Head of caudate nucleus (tissue), 42 donors: ENCODE data around the gene CDC42EP4.

Experiments used
- DNase-seq, 42 donors: peaks; one replicate each; pipeline versions ENCODE4 v3.0.0 to v3.0.0-alpha.2; 2020 to 2021; ENCODE audit warnings: mixed read lengths in 7 of 42
- intact Hi-C: fragments of 100-400 bp; cut with DNase I; formaldehyde crosslinking; loops from one replicate; pipeline ENCODE4 v1.15.0; 2022

Gene CDC42EP4

GRCh38 chr17:73307130-73307529 is 4.7 kb downstream of the CDC42EP4 start:
- intact Hi-C loops: no loop called here
- DNase-seq: peak in 28 of 42 donors; percentile 26 to 73 (median 54)

GRCh38 chr17:73305845-73306836 is 5.7 kb downstream of the CDC42EP4 start:
- intact Hi-C loops: no loop called here
- no peak for DNase-seq

GRCh38 chr17:73304971-73305812 is 6.6 kb downstream of the CDC42EP4 start:
- DNase-seq: peak in 12 of 42 donors; percentile 23 to 74 (median 48)

GRCh38 chr17:73304438-73304837 is 7.4 kb downstream of the CDC42EP4 start:
- intact Hi-C loops: no loop called here
- DNase-seq: no peak

More at GRCh38 chr17:73304971-73305812, 6.6 kb downstream of the CDC42EP4 start:
- intact Hi-C loops: no loop called here

GRCh38 chr17:73302189-73302588 is 9.6 kb downstream of the CDC42EP4 start:
- no peak for DNase-seq
- intact Hi-C loops: no loop called here

- no peak for DNase-seq
- intact Hi-C loops: no loop called here
Observed at GRCh38 chr17:73301369-73301768, 10.4 kb downstream of the CDC42EP4 start.

- DNase-seq: no peak
- intact Hi-C loops: no loop called here
Observed at GRCh38 chr17:73300392-73300791, 11.4 kb downstream of the CDC42EP4 start.

GRCh38 chr17:73297934-73298861 is 13.6 kb downstream of the CDC42EP4 start:
- intact Hi-C loops: no loop called here
- no peak for DNase-seq

GRCh38 chr17:73293480-73293911 is 18.3 kb downstream of the CDC42EP4 start:
- DNase-seq: peak in 9 of 42 donors; percentile 22 to 81 (median 43)
- intact Hi-C loops: no loop called here

GRCh38 chr17:73293031-73293430 is 18.8 kb downstream of the CDC42EP4 start:
- DNase-seq: no peak
- intact Hi-C loops: no loop called here

GRCh38 chr17:73292031-73292531 is 19.7 kb downstream of the CDC42EP4 start:
- intact Hi-C loops: no loop called here
- DNase-seq: peak in 28 of 42 donors; percentile 21 to 81 (median 57)

- DNase-seq: peak in 4 of 42 donors; percentile 38 to 73 (median 44)
- intact Hi-C loops: no loop called here
Observed at GRCh38 chr17:73291260-73291801, 20.5 kb downstream of the CDC42EP4 start.

- intact Hi-C loops: no loop called here
- DNase-seq: no peak
Observed at GRCh38 chr17:73290399-73291259, 21.2 kb downstream of the CDC42EP4 start.

GRCh38 chr17:73289549-73290254 is 22.1 kb downstream of the CDC42EP4 start:
- no peak for DNase-seq

GRCh38 chr17:73288534-73289302 is 23.1 kb downstream of the CDC42EP4 start:
- DNase-seq: peak in 1 of 42 donors; percentile 52
- intact Hi-C loops: no loop called here

More at GRCh38 chr17:73289549-73290254, 22.1 kb downstream of the CDC42EP4 start:
- intact Hi-C loops: no loop called here

GRCh38 chr17:73286863-73287296 is 24.9 kb downstream of the CDC42EP4 start:
- DNase-seq: no peak
- intact Hi-C loops: no loop called here
